GM12875 (cell line): Measurements from ENCODE around the gene IGF1.
"Not testable (repeated sequence)": the region's sequence is repeated elsewhere in the genome, so short reads cannot be mapped to it uniquely, and the experiment has no call there.

Experiments
- H3K4me3 ChIP-seq: one replicate; pipeline ENCODE4 v1.5.1; 2011; ENCODE audit warnings: low read depth, low read length, control low read depth
- TF ChIP-seq, protein P1 (sequence below): IDR thresholded peaks from 2 replicates; pipeline ENCODE4 v1.5.1; 2011; ENCODE audit warnings: low read depth, mild to moderate bottlenecking, control low read depth, inconsistent platforms, low read length, moderate library complexity, borderline replicate concordance; ENCODE audit not compliant: insufficient read depth

Gene IGF1

GRCh38 chr12:102454808-102455760 lies 25.3 kb downstream of the IGF1 start:
- TF ChIP-seq, protein P1, sequence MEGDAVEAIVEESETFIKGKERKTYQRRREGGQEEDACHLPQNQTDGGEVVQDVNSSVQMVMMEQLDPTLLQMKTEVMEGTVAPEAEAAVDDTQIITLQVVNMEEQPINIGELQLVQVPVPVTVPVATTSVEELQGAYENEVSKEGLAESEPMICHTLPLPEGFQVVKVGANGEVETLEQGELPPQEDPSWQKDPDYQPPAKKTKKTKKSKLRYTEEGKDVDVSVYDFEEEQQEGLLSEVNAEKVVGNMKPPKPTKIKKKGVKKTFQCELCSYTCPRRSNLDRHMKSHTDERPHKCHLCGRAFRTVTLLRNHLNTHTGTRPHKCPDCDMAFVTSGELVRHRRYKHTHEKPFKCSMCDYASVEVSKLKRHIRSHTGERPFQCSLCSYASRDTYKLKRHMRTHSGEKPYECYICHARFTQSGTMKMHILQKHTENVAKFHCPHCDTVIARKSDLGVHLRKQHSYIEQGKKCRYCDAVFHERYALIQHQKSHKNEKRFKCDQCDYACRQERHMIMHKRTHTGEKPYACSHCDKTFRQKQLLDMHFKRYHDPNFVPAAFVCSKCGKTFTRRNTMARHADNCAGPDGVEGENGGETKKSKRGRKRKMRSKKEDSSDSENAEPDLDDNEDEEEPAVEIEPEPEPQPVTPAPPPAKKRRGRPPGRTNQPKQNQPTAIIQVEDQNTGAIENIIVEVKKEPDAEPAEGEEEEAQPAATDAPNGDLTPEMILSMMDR, result no peak

GRCh38 chr12:102454330-102454729 lies 26.0 kb downstream of the IGF1 start:
- TF ChIP-seq, protein P1, result no peak
- H3K4me3 ChIP-seq, result no peak overlapping the region

More at GRCh38 chr12:102454808-102455760, 25.3 kb downstream of the IGF1 start:
- no peak overlapping the region for H3K4me3 ChIP-seq

- TF ChIP-seq, protein P1, result no peak
- no peak overlapping the region for H3K4me3 ChIP-seq
Observed at GRCh38 chr12:102452605-102453004, 27.8 kb downstream of the IGF1 start.

DNA sequence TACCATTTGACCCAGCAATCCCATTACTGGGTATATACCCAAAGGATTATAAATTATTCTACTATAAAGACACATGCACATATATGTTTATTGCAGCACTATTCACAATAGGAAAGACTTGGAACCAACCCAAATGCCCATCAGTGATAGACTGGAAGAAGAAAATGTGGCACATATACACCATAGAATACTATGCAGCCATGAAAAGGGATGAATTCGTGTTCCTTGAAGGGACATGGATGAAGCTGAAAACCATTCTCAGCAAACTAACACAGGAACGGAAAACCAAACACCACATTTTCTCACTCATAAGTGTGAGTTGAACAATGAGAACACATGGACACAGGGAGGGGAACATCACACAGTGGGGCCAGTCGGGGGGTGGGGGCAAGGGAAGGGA lies 31.3 kb downstream of the IGF1 start:
- not testable (repeated sequence) for H3K4me3 ChIP-seq

- not testable (repeated sequence) for H3K4me3 ChIP-seq
Observed at GRCh38 chr12:102447426-102447825, 32.9 kb downstream of the IGF1 start.

- TF ChIP-seq, protein P1, result no peak
- H3K4me3 ChIP-seq, result no peak overlapping the region
Observed at GRCh38 chr12:102444707-102445106, 35.7 kb downstream of the IGF1 start.

GRCh38 chr12:102444093-102444492 lies 36.3 kb downstream of the IGF1 start:
- H3K4me3 ChIP-seq, result no peak overlapping the region
- TF ChIP-seq, protein P1, result no peak

DNA sequence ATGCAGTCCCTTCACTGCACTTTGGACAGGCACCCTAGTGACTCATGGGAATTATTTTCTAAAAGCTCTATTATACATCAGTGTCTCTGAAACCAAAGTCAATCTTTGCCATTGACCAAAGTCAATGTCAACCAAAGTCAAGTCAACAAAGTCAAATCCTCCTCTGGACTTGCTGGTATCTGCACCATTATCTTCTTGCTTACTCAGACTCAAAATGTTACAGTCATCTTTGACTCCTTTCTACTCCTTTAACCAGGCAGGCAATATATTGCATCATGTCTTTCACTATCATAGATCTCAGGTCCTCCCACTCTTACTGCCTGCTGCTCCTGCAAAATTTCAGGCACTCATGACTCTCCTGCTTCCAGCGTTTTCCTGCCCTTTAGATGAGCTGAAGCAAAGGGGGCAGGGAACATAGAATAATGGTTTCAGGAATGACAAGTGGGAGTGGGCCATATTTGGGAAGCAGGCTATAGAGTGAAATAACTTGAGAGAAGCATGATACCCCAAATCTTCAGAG lies 39.2 kb downstream of the IGF1 start:
- TF ChIP-seq, protein P1, result no peak
- H3K4me3 ChIP-seq, result no peak overlapping the region
